Activated naive CD4-positive, alpha-beta T cell treated with anti-CD3 and anti-CD28 coated beads, Interleukin-2, amount 50 U/mL, for 24 hours (primary cell): Measurements from ENCODE around the gene HDAC4.
"Not testable (repeated sequence)": the region's sequence is repeated elsewhere in the genome, so short reads cannot be mapped to it uniquely, and the experiment has no call there.

Experiments used
- H3K27ac Mint-ChIP-seq: one replicate; pipeline ENCODE4 v1.8.0; 2021; ENCODE audit warnings: mild to moderate bottlenecking, mixed read lengths
- H3K27me3 Mint-ChIP-seq: one replicate; pipeline ENCODE4 v1.8.0; 2021; ENCODE audit warnings: mixed read lengths
- H3K36me3 Mint-ChIP-seq: one replicate; pipeline ENCODE4 v1.8.0; 2021; ENCODE audit warnings: mixed read lengths
- H3K4me1 Mint-ChIP-seq: one replicate; pipeline ENCODE4 v1.8.0; 2021; ENCODE audit warnings: mixed read lengths
- H3K4me3 Mint-ChIP-seq: one replicate; pipeline ENCODE4 v1.8.0; 2021; ENCODE audit warnings: mild to moderate bottlenecking, mixed read lengths
- H3K9me3 Mint-ChIP-seq: one replicate; pipeline ENCODE4 v1.8.0; 2021; ENCODE audit warnings: mixed read lengths

HDAC4 gene

GRCh38 chr2:239085201-239085992 lies 315.4 kb downstream of the HDAC4 start:
- H3K4me3 Mint-ChIP-seq = no peak overlapping the region
- H3K4me1 Mint-ChIP-seq = no peaks in the 10 kb centered on the region
- peaks cover 2% of the 10 kb centered on the region for H3K36me3 Mint-ChIP-seq
- no peaks in the 10 kb centered on the region for H3K27me3 Mint-ChIP-seq
- H3K9me3 Mint-ChIP-seq = no peaks in the 10 kb centered on the region
- H3K27ac Mint-ChIP-seq = no peak overlapping the region

GRCh38 chr2:239084007-239084406 lies 316.8 kb downstream of the HDAC4 start:
- Mint-ChIP-seq H3K4me1 (no peaks in the 10 kb centered on the region), H3K27me3 (no peaks in the 10 kb centered on the region), H3K9me3 (no peaks in the 10 kb centered on the region), H3K4me3 (no peak overlapping the region), H3K27ac (no peak overlapping the region), H3K36me3 (peaks cover 2% of the 10 kb centered on the region)

GRCh38 chr2:239082425-239082824 lies 318.4 kb downstream of the HDAC4 start:
- H3K27ac Mint-ChIP-seq = no peak overlapping the region
- H3K4me3 Mint-ChIP-seq = no peak overlapping the region
- peaks cover 2% of the 10 kb centered on the region for H3K36me3 Mint-ChIP-seq
- H3K27me3 Mint-ChIP-seq = no peaks in the 10 kb centered on the region
- no peaks in the 10 kb centered on the region for H3K9me3 Mint-ChIP-seq
- no peaks in the 10 kb centered on the region for H3K4me1 Mint-ChIP-seq

GRCh38 chr2:239081622-239082021 lies 319.2 kb downstream of the HDAC4 start:
- no peak overlapping the region for H3K27ac Mint-ChIP-seq
- H3K4me3 Mint-ChIP-seq = no peak overlapping the region
- peaks cover 2% of the 10 kb centered on the region for H3K36me3 Mint-ChIP-seq
- H3K27me3 Mint-ChIP-seq = no peaks in the 10 kb centered on the region
- H3K4me1 Mint-ChIP-seq = no peaks in the 10 kb centered on the region
- H3K9me3 Mint-ChIP-seq = no peaks in the 10 kb centered on the region

GRCh38 chr2:239081046-239081445 lies 319.8 kb downstream of the HDAC4 start:
- no peaks in the 10 kb centered on the region for H3K4me1 Mint-ChIP-seq
- H3K27me3 Mint-ChIP-seq = no peaks in the 10 kb centered on the region
- H3K36me3 Mint-ChIP-seq = peaks cover 2% of the 10 kb centered on the region
- no peak overlapping the region for H3K4me3 Mint-ChIP-seq
- H3K27ac Mint-ChIP-seq = no peak overlapping the region
- no peaks in the 10 kb centered on the region for H3K9me3 Mint-ChIP-seq

GRCh38 chr2:239079671-239080294 lies 321.0 kb downstream of the HDAC4 start:
- Mint-ChIP-seq H3K36me3 (peaks cover 2% of the 10 kb centered on the region), H3K27ac (no peak overlapping the region), H3K4me1 (no peaks in the 10 kb centered on the region), H3K9me3 (no peaks in the 10 kb centered on the region), H3K4me3 (no peak overlapping the region), H3K27me3 (no peaks in the 10 kb centered on the region)

GRCh38 chr2:239078128-239078924 lies 322.5 kb downstream of the HDAC4 start:
- no peaks in the 10 kb centered on the region for H3K27me3 Mint-ChIP-seq
- H3K4me1 Mint-ChIP-seq = no peaks in the 10 kb centered on the region
- H3K36me3 Mint-ChIP-seq = peaks cover 2% of the 10 kb centered on the region
- H3K4me3 Mint-ChIP-seq = no peak overlapping the region
- H3K27ac Mint-ChIP-seq = no peak overlapping the region
- H3K9me3 Mint-ChIP-seq = no peaks in the 10 kb centered on the region

GRCh38 chr2:239077260-239077659 lies 323.6 kb downstream of the HDAC4 start:
- Mint-ChIP-seq H3K27ac (no peak overlapping the region), H3K4me3 (no peak overlapping the region), H3K4me1 (no peaks in the 10 kb centered on the region), H3K36me3 (peaks cover 2% of the 10 kb centered on the region), H3K27me3 (no peaks in the 10 kb centered on the region), H3K9me3 (no peaks in the 10 kb centered on the region)

- peak overlapping the region; percentile 4 for H3K27ac Mint-ChIP-seq
These were observed 324.7 kb downstream of the HDAC4 start for GRCh38 chr2:239075918-239076758.

GRCh38 chr2:239073745-239074530 lies 326.9 kb downstream of the HDAC4 start:
- peaks cover 4% of the 10 kb centered on the region for H3K36me3 Mint-ChIP-seq
- no peaks in the 10 kb centered on the region for H3K4me1 Mint-ChIP-seq
- H3K9me3 Mint-ChIP-seq = no peaks in the 10 kb centered on the region
- H3K27ac Mint-ChIP-seq = no peak overlapping the region
- no peaks in the 10 kb centered on the region for H3K27me3 Mint-ChIP-seq
- H3K4me3 Mint-ChIP-seq = no peak overlapping the region

More at GRCh38 chr2:239075918-239076758, 324.7 kb downstream of the HDAC4 start:
- Mint-ChIP-seq H3K9me3 (no peaks in the 10 kb centered on the region), H3K27me3 (no peaks in the 10 kb centered on the region), H3K36me3 (peaks cover 4% of the 10 kb centered on the region), H3K4me3 (no peak overlapping the region), H3K4me1 (no peaks in the 10 kb centered on the region)

GRCh38 chr2:239073270-239073669 lies 327.6 kb downstream of the HDAC4 start:
- no peaks in the 10 kb centered on the region for H3K4me1 Mint-ChIP-seq
- H3K27ac Mint-ChIP-seq = no peak overlapping the region
- peaks cover 4% of the 10 kb centered on the region for H3K36me3 Mint-ChIP-seq
- no peak overlapping the region for H3K4me3 Mint-ChIP-seq
- no peaks in the 10 kb centered on the region for H3K27me3 Mint-ChIP-seq
- no peaks in the 10 kb centered on the region for H3K9me3 Mint-ChIP-seq

- Mint-ChIP-seq H3K9me3 (no peaks in the 10 kb centered on the region), H3K27ac (no peak overlapping the region), H3K4me3 (no peak overlapping the region), H3K27me3 (no peaks in the 10 kb centered on the region), H3K36me3 (peaks cover 4% of the 10 kb centered on the region), H3K4me1 (no peaks in the 10 kb centered on the region)
These were observed 328.0 kb downstream of the HDAC4 start for GRCh38 chr2:239072786-239073185.

GRCh38 chr2:239070466-239070865 lies 330.4 kb downstream of the HDAC4 start:
- no peaks in the 10 kb centered on the region for H3K9me3 Mint-ChIP-seq
- no peak overlapping the region for H3K4me3 Mint-ChIP-seq
- peaks cover 6% of the 10 kb centered on the region for H3K36me3 Mint-ChIP-seq
- no peaks in the 10 kb centered on the region for H3K27me3 Mint-ChIP-seq
- H3K27ac Mint-ChIP-seq = no peak overlapping the region
- H3K4me1 Mint-ChIP-seq = no peaks in the 10 kb centered on the region

GRCh38 chr2:239069362-239070333 lies 331.2 kb downstream of the HDAC4 start:
- not testable (repeated sequence) for H3K4me1 Mint-ChIP-seq, H3K27me3 Mint-ChIP-seq, H3K9me3 Mint-ChIP-seq, H3K36me3 Mint-ChIP-seq, H3K4me3 Mint-ChIP-seq
- peak overlapping the region; percentile 76 for H3K27ac Mint-ChIP-seq
